ENCODE data around the gene DDA1. TPM values are rescaled to one million over a fixed set of nuclear protein-coding genes. Genes with fewer than 3 reads are reported as not detected.

Gene DDA1
- polyA plus RNA-seq, 2 of the 4 experiments (the other 2 are of a cell fraction) = 35.5 to 53.5 TPM

DNA sequence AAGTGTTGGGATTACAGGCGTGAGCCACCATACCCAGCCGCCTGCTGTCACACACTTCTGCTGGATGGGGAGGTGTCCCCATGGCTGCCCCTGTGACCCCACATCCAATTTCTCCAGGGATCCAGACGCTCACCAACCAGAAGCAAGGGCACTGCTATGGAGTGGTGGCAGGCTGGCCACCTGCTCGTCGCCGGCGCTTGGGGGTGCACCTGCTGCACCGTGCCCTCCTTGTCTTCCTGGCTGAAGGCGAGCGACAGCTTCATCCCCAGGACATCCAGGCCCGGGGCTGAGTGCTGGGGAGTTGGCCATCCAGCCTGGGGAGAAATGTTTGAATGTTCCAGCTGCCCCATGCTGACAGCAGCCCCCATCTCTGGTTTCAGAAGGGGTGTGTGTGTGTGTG is 23.1 kb upstream of the DDA1 start:
- Histone ChIP-seq H3K4me3 (no peak overlapping the region), H3K9me3 (no peaks in the 10 kb centered on the region), H3K4me2 (no peak overlapping the region), H3K4me1 (no peaks in the 10 kb centered on the region), H3K27ac (no peak overlapping the region)
- DNase-seq (ENCODE audit: low read depth in 1 of 2, low spot score in 1 of 2) (no peak), FAIRE-seq (no peak), ATAC-seq (no peak)
- TF ChIP-seq GATA3 (IDR thresholded peaks at IDR 0.05; ENCODE audit: borderline replicate concordance) = no peak
- no peak for TF ChIP-seq MAFK (IDR thresholded peaks at IDR 0.05; ENCODE audit: partially characterized antibody)
- TF ChIP-seq CHD2 (IDR thresholded peaks at IDR 0.05; ENCODE audit: low read length, partially characterized antibody) = no peak
- TF ChIP-seq CTCF (IDR thresholded peaks at IDR 0.05) = no peak
- TF ChIP-seq MYC (IDR thresholded peaks at IDR 0.05; ENCODE audit: borderline replicate concordance, low read length) = no peak
- TF ChIP-seq BHLHE40 (IDR thresholded peaks at IDR 0.05; ENCODE audit: low read depth, low read length) = no peak
- no peak for TF ChIP-seq PHF8 (IDR thresholded peaks at IDR 0.05; ENCODE audit: borderline replicate concordance, low read depth)
- no peak for TF ChIP-seq CBX8 (IDR thresholded peaks at IDR 0.05)
- no peak for TF ChIP-seq MAX (IDR thresholded peaks at IDR 0.05)
- TF ChIP-seq ZSCAN20 (CRISPR knock-in tag; IDR thresholded peaks at IDR 0.05) = no peak
- no peak for TF ChIP-seq HOXA7 (CRISPR knock-in tag; IDR thresholded peaks at IDR 0.05)
- TF ChIP-seq E2F6 (IDR thresholded peaks at IDR 0.05; ENCODE audit: borderline replicate concordance, low read depth) = no peak
- no peak for TF ChIP-seq TFCP2L1 (CRISPR knock-in tag; IDR thresholded peaks at IDR 0.05)
- no peak for TF ChIP-seq FOSL2 (IDR thresholded peaks at IDR 0.05)
- TF ChIP-seq FOSL2 (CRISPR knock-in tag; IDR thresholded peaks at IDR 0.05) = no peak
- TF ChIP-seq REST (IDR thresholded peaks at IDR 0.05) = no peak
- WGBS (ENCODE audit: missing lambda C conversion rate) = 90% methylated on average over 3 of the region's 11 CpGs
- CTCF ChIA-PET = interaction anchor here (1.0 to 1.1 kb wide), 3 partner anchors 25 to 81 kb away, joined by 3 to 4 read pairs (median 3); no protein-coding TSS in a partner anchor
- POLR2A ChIA-PET = no interaction called here

GRCh38 chr19:17286752-17287151 is 22.6 kb upstream of the DDA1 start:
- H3K27ac ChIP-seq = no peak overlapping the region
- ChIA-PET POLR2A (no interaction called here), CTCF (interaction anchor here (0.6 to 1.1 kb wide), 2 partner anchors 15 to 25 kb away, joined by 3 read pairs; no protein-coding TSS in a partner anchor)
- no peak overlapping the region for H3K4me2 ChIP-seq
- no peak for ATAC-seq
- 0 out of 3 replicates have a peak, but pooled peaks cover 2% of the 10 kb centered on the region for H3K4me1 ChIP-seq
- FAIRE-seq = no peak
- H3K4me3 ChIP-seq = no peak overlapping the region
- no peak for DNase-seq (ENCODE audit: low read depth in 1 of 2, low spot score in 1 of 2)
- WGBS (ENCODE audit: missing lambda C conversion rate) = 83% methylated on average over 9 of the region's 9 CpGs
- no peaks in the 10 kb centered on the region for H3K9me3 ChIP-seq
- TF ChIP-seq HMGXB4 (CRISPR knock-in tag; IDR thresholded peaks at IDR 0.05; ENCODE audit: borderline replicate concordance) = no peak
- no peak for TF ChIP-seq TP53 (CRISPR knock-in tag; IDR thresholded peaks at IDR 0.05)
- TF ChIP-seq JUNB (IDR thresholded peaks at IDR 0.05) = no peak
- no peak for TF ChIP-seq KDM5A (IDR thresholded peaks at IDR 0.05)
- TF ChIP-seq POLR2AphosphoS2 (conservative IDR thresholded peaks at IDR 0.05; ENCODE audit: low read length) = no peak
- TF ChIP-seq BHLHE40 (IDR thresholded peaks at IDR 0.05; ENCODE audit: low read depth, low read length) = no peak
- TF ChIP-seq HOXB13 (CRISPR knock-in tag; IDR thresholded peaks at IDR 0.05; ENCODE audit: low read depth) = no peak
- no peak for TF ChIP-seq CHD4 (IDR thresholded peaks at IDR 0.05; ENCODE audit: borderline replicate concordance)

Measured in A549 (cell line).